OCI-LY1 (cell line): ENCODE measurements around the gene ALG3.

Experiments
- EZH2 ChIP-seq: fragments of 200-600 bp; sonication (generic), shearing (Covaris generic); IDR thresholded peaks from 2 replicates; pipeline ENCODE4 v1.8.0; 2017; ENCODE audit warnings: borderline replicate concordance, mixed run types, mild to moderate bottlenecking, antibody characterized with exemption, low read length, moderate library complexity, mixed read lengths
- TF ChIP-seq, protein P1 (sequence below): fragments of 200-600 bp; sonication (generic), shearing (Covaris generic); IDR thresholded peaks from 2 replicates; pipeline ENCODE4 v1.5.1; 2017; ENCODE audit warnings: mild to moderate bottlenecking, antibody characterized with exemption, low read length, moderate library complexity, mixed read lengths

DNA sequence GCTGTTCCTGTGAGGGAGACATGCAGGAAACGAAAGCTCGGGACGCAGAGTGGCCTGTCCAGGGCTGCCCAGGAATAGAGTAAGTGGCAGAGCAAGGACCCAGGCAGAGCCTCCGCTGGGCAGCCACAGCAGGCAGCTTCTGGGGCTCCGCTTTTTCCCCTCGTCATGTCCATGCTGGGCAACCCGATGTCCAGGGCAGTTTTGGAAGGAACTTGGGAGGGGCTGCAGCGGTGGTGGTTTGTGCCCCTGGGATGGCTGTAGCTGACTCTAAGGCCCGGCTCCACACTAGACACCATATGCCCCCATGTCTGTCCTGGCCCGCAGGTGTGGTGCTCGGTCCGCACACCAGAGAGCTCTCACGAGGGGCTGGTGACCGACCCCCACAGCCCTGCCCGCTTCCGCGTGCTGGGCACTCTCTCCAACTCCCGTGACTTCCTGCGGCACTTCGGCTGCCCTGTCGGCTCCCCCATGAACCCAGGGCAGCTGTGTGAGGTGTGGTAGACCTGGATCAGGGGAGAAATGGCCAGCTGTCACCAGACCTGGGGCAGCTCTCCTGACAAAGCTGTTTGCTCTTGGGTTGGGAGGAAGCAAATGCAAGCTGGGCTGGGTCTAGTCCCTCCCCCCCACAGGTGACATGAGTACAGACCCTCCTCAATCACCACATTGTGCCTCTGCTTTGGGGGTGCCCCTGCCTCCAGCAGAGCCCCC is 43.1 kb upstream of the ALG3 start:
- TF ChIP-seq, protein P1, sequence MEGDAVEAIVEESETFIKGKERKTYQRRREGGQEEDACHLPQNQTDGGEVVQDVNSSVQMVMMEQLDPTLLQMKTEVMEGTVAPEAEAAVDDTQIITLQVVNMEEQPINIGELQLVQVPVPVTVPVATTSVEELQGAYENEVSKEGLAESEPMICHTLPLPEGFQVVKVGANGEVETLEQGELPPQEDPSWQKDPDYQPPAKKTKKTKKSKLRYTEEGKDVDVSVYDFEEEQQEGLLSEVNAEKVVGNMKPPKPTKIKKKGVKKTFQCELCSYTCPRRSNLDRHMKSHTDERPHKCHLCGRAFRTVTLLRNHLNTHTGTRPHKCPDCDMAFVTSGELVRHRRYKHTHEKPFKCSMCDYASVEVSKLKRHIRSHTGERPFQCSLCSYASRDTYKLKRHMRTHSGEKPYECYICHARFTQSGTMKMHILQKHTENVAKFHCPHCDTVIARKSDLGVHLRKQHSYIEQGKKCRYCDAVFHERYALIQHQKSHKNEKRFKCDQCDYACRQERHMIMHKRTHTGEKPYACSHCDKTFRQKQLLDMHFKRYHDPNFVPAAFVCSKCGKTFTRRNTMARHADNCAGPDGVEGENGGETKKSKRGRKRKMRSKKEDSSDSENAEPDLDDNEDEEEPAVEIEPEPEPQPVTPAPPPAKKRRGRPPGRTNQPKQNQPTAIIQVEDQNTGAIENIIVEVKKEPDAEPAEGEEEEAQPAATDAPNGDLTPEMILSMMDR: no peak
- TF ChIP-seq EZH2: no peak
